ENCODE measurements around the gene CFP. TPM values are rescaled to one million over a fixed set of nuclear protein-coding genes. Genes with fewer than 3 reads are reported as not detected.
A peak's percentile ranks its signal among the peaks of the same experiment; 100 is the strongest.

Gene CFP
- total RNA-seq, 1 donor from 2014 or later, result 0.06 TPM

DNA sequence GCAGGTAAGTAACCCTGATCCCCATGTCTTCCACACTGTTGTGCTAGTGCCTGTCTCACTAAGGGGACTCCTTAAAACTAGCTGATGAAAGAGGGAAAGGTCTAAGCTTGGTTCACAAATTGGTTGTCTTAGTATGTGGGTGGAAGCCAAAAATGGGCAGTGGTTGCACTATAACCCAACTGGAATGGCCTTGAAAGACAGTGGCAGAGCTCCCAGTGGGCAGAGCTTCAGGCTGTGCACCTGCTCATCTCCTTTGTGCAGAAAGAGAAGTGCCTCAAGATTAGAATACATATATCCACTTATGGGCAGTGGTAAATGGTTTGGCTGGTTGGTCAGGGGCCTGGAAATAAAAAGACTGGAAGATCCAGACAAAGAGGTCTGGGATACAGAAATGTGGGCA, 17.3 kb downstream of the CFP start:
- Histone ChIP-seq H3K27ac (no peak overlapping the region), H3K79me2 (ENCODE audit: low read depth) (no peaks in the 10 kb centered on the region), H3K4me2 (no peak overlapping the region), H3K4me3 (no peak overlapping the region), H3K27me3 (no peaks in the 10 kb centered on the region), H3F3A (ENCODE audit: low read depth) (no peaks in the 10 kb centered on the region), H3K9me3 (ENCODE audit: low read depth) (no peaks in the 10 kb centered on the region), H3K4me1 (no peaks in the 10 kb centered on the region), H3K36me3 (no peaks in the 10 kb centered on the region), H2AFZ (replicated peaks) (no peak overlapping the region), H3K9ac (no peak overlapping the region), H4K20me1 (ENCODE audit: low read depth) (no peaks in the 10 kb centered on the region)
- peaks cover 11% of the 10 kb centered on the region for H3K4me1 Mint-ChIP-seq
- peaks cover 7% of the 10 kb centered on the region for H3K27me3 Mint-ChIP-seq (ENCODE audit: insufficient read depth, low read depth)
- H3K4me3 Mint-ChIP-seq, result peak overlapping the region; percentile 24
- H3K9me3 Mint-ChIP-seq, result peaks cover 12% of the 10 kb centered on the region
- TF ChIP-seq, protein P1, sequence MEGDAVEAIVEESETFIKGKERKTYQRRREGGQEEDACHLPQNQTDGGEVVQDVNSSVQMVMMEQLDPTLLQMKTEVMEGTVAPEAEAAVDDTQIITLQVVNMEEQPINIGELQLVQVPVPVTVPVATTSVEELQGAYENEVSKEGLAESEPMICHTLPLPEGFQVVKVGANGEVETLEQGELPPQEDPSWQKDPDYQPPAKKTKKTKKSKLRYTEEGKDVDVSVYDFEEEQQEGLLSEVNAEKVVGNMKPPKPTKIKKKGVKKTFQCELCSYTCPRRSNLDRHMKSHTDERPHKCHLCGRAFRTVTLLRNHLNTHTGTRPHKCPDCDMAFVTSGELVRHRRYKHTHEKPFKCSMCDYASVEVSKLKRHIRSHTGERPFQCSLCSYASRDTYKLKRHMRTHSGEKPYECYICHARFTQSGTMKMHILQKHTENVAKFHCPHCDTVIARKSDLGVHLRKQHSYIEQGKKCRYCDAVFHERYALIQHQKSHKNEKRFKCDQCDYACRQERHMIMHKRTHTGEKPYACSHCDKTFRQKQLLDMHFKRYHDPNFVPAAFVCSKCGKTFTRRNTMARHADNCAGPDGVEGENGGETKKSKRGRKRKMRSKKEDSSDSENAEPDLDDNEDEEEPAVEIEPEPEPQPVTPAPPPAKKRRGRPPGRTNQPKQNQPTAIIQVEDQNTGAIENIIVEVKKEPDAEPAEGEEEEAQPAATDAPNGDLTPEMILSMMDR (IDR thresholded peaks at IDR 0.05), result no peak
- TF ChIP-seq EZH2 (IDR thresholded peaks at IDR 0.05) (no peak), EZH2phosphoT487 (IDR thresholded peaks at IDR 0.05) (no peak)
- H3K36me3 Mint-ChIP-seq, result no peaks in the 10 kb centered on the region
- no peak for DNase-seq (ENCODE audit: low spot score)
- H3K27ac Mint-ChIP-seq, result no peak overlapping the region

DNA sequence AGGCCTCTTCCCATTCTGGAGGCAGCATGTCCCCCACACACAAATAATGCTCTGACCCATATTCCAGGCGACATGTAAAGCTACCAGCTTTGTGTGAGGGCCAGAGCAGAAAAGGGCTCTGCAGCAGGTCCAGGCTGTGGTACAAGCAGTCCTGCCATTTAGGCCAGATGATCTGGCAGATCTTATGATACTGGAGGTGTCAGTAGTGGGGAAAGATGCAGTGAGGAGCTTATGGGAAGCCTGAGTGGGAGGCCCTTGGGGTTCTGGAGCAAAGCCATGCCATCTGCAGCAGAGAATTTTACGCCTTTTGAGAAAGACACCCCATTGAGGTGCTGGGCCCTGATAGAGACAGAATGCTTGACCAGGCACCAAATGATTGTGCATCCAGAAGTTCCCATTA, 17.8 kb downstream of the CFP start:
- Histone ChIP-seq H3K4me2 (no peak overlapping the region), H3K27me3 (no peaks in the 10 kb centered on the region), H2AFZ (replicated peaks) (no peak overlapping the region), H3F3A (ENCODE audit: low read depth) (no peaks in the 10 kb centered on the region), H3K9me3 (ENCODE audit: low read depth) (no peaks in the 10 kb centered on the region), H3K36me3 (no peaks in the 10 kb centered on the region), H3K4me3 (no peak overlapping the region), H3K79me2 (ENCODE audit: low read depth) (no peaks in the 10 kb centered on the region), H4K20me1 (ENCODE audit: low read depth) (no peaks in the 10 kb centered on the region), H3K4me1 (no peaks in the 10 kb centered on the region), H3K27ac (no peak overlapping the region), H3K9ac (no peak overlapping the region)
- DNase-seq (ENCODE audit: low spot score), result no peak
- Mint-ChIP-seq H3K9me3 (peaks cover 12% of the 10 kb centered on the region), H3K27me3 (ENCODE audit: insufficient read depth, low read depth) (peaks cover 7% of the 10 kb centered on the region), H3K4me3 (no peak overlapping the region), H3K27ac (no peak overlapping the region), H3K36me3 (no peaks in the 10 kb centered on the region), H3K4me1 (peaks cover 11% of the 10 kb centered on the region)
- TF ChIP-seq, protein P1 (IDR thresholded peaks at IDR 0.05), result no peak
- TF ChIP-seq EZH2phosphoT487 (IDR thresholded peaks at IDR 0.05) (no peak), EZH2 (IDR thresholded peaks at IDR 0.05) (no peak)

DNA sequence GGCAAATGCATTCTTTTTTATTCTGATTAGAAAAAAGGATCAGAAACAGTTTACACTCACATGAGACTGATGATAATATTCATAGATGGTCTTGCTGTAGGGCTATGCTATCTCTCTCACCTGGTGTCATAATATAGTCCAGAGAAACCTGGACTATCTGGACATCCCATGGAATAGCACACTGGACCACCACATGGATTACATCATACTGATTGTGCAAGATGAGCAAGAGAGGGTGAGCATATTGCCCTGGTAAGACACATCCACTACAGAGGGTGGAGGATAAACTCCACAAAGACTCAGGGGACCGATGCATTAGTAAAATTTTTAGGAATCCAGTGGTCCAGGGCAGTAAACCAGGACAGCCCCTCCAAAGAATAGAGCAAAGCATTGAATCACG, 18.2 kb downstream of the CFP start:
- no peak overlapping the region for H3K4me2 ChIP-seq
- no peak overlapping the region for H3K9ac ChIP-seq
- no peak overlapping the region for H3K4me3 ChIP-seq
- no peak overlapping the region for H2AFZ ChIP-seq (replicated peaks)
- no peak overlapping the region for H3K27ac ChIP-seq
- no peaks in the 10 kb centered on the region for H3K36me3 ChIP-seq
- H3K9me3 ChIP-seq (ENCODE audit: low read depth), result no peaks in the 10 kb centered on the region
- DNase-seq (ENCODE audit: low spot score), result no peak
- no peaks in the 10 kb centered on the region for H3K27me3 ChIP-seq
- H3F3A ChIP-seq (ENCODE audit: low read depth), result no peaks in the 10 kb centered on the region
- Mint-ChIP-seq H3K4me3 (no peak overlapping the region), H3K4me1 (peaks cover 11% of the 10 kb centered on the region), H3K9me3 (peaks cover 12% of the 10 kb centered on the region), H3K36me3 (no peaks in the 10 kb centered on the region), H3K27me3 (ENCODE audit: insufficient read depth, low read depth) (peaks cover 7% of the 10 kb centered on the region), H3K27ac (no peak overlapping the region)
- no peaks in the 10 kb centered on the region for H3K79me2 ChIP-seq (ENCODE audit: low read depth)
- no peaks in the 10 kb centered on the region for H4K20me1 ChIP-seq (ENCODE audit: low read depth)
- no peak for TF ChIP-seq EZH2 (IDR thresholded peaks at IDR 0.05)
- no peak for TF ChIP-seq EZH2phosphoT487 (IDR thresholded peaks at IDR 0.05)
- TF ChIP-seq, protein P1 (IDR thresholded peaks at IDR 0.05), result no peak
- no peaks in the 10 kb centered on the region for H3K4me1 ChIP-seq
